ENCODE measurements around the gene FER1L5.

- no peak for TF ChIP-seq CTCF (conservative IDR thresholded peaks at IDR 0.05; ENCODE audit: low read depth in 2 of 2)
- no peak for TF ChIP-seq REST (IDR thresholded peaks at IDR 0.05; ENCODE audit: unreplicated experiment)
- no peak for TF ChIP-seq JUNB (IDR thresholded peaks at IDR 0.05; ENCODE audit: unreplicated experiment)
- no peak for TF ChIP-seq EZH2 (IDR thresholded peaks at IDR 0.05; ENCODE audit: low read depth, unreplicated experiment)
- no peak for TF ChIP-seq ZNF331 (CRISPR knock-in tag; IDR thresholded peaks at IDR 0.05; ENCODE audit: low read depth)
- TF ChIP-seq POLR2AphosphoS5 (IDR thresholded peaks at IDR 0.05; ENCODE audit: low read depth), result no peak
- no peak for TF ChIP-seq CREB1 (CRISPR knock-in tag; IDR thresholded peaks at IDR 0.05; ENCODE audit: low read depth)
- TF ChIP-seq EZH2phosphoT487 (IDR thresholded peaks at IDR 0.05; ENCODE audit: unreplicated experiment), result no peak
These were observed 104.6 kb downstream of the FER1L5 start for GRCh38 chr2:96747061-96747617.
